B cell (primary cell): Measurements from ENCODE around the gene PTAR1. TPM values are rescaled to one million over a fixed set of nuclear protein-coding genes. Genes with fewer than 3 reads are reported as not detected.

Experiments
- ATAC-seq: fragments of 200-7000 bp; cut with Tn5 transposase; one replicate; pipeline ENCODE4 v1.10.0; 2021; ENCODE audit warnings: low read depth, mild to moderate bottlenecking, moderate number of reproducible peaks, moderate library complexity
- CTCF ChIA-PET: fragments of 350-600 bp; sonication (Branson Sonifier 250); formaldehyde crosslinking; loops from one replicate; lab custom pipeline; 2021; ENCODE audit warnings: antibody characterized with exemption, inconsistent platforms; lab: Charles Lee
- POLR2A ChIA-PET: fragments of 350-600 bp; sonication (Branson Sonifier 250); formaldehyde crosslinking; loops from one replicate; lab custom pipeline; 2021; ENCODE audit warnings: antibody characterized with exemption; lab: Charles Lee
- DNase-seq: peaks from one replicate; pipeline ENCODE4 v3.0.0; 2013
- H2AFZ ChIP-seq: 2 replicates; pipeline ENCODE4 v1.6.1; 2012; ENCODE audit warnings: mild to moderate bottlenecking, low read depth, low read length; ENCODE audit not compliant: insufficient read depth, poor library complexity, severe bottlenecking
- H3K27ac ChIP-seq, 2 donors: 1 replicate in 1 of 2; 2 replicates in 1 of 2; pipeline ENCODE4 v1.5.1; 2012 to 2013; ENCODE audit warnings: low read length in 2 of 2, mild to moderate bottlenecking in 2 of 2, moderate library complexity in 1 of 2
- H3K27me3 ChIP-seq, 4 experiments: fragments of 200-600 bp in 1 of 4; sonication (generic) in 1 of 4; replicated peaks in 1 of 4; 1 replicate in 2 of 4; 2 replicates in 2 of 4; pipeline versions ENCODE4 v1.6.1 to v1.7.0; 2013 to 2016; ENCODE audit warnings: low read length in 3 of 4, mild to moderate bottlenecking in 2 of 4, mixed read lengths in 1 of 4, moderate library complexity in 1 of 4; ENCODE audit not compliant: insufficient read depth in 4 of 4, control insufficient read depth in 3 of 4; ENCODE audit errors: control extremely low read depth in 1 of 4
- H3K36me3 ChIP-seq, 2 experiments: replicated peaks in 1 of 2; 1 replicate in 1 of 2; 2 replicates in 1 of 2; pipeline versions ENCODE4 v1.6.1 to v1.7.1; 2013; ENCODE audit warnings: low read length in 1 of 2; ENCODE audit not compliant: insufficient read depth in 2 of 2, control insufficient read depth in 1 of 2; ENCODE audit errors: control extremely low read depth in 1 of 2, extremely low read depth in 1 of 2
- H3K4me1 ChIP-seq, 2 donors: fragments of 200-600 bp in 1 of 2; sonication (generic) in 1 of 2; 1 replicate in 1 of 2; 2 replicates in 1 of 2; pipeline versions ENCODE4 v1.5.1 to v1.6.1; 2013 to 2017; ENCODE audit warnings: low read length in 2 of 2; ENCODE audit not compliant: control insufficient read depth in 2 of 2, insufficient read depth in 2 of 2
- H3K4me2 ChIP-seq: replicated peaks from 2 replicates; pipeline ENCODE3; 2012; ENCODE audit warnings: mild to moderate bottlenecking, low read depth, low read length; ENCODE audit not compliant: poor library complexity, severe bottlenecking
- H3K4me3 ChIP-seq, 5 experiments: fragments of 200-600 bp in 1 of 5; sonication (generic) in 1 of 5; 1 replicate in 3 of 5; 2 replicates in 2 of 5; pipeline versions ENCODE4 v1.5.1 to v1.7.0; 2011 to 2016; ENCODE audit warnings: low read length in 4 of 5, mild to moderate bottlenecking in 4 of 5, low read depth in 2 of 5, control low read depth in 1 of 5, moderate library complexity in 1 of 5; ENCODE audit not compliant: insufficient read depth in 1 of 5; ENCODE audit errors: control extremely low read depth in 1 of 5, extremely low read depth in 1 of 5
- H3K79me2 ChIP-seq: fragments of 200-600 bp; sonication (generic); one replicate; pipeline ENCODE4 v1.6.0; 2016; ENCODE audit warnings: low read length; ENCODE audit not compliant: control insufficient read depth, insufficient read depth
- H3K9ac ChIP-seq: fragments of 200-600 bp; sonication (generic); 2 replicates; pipeline ENCODE4 v1.6.1; 2017; ENCODE audit warnings: mild to moderate bottlenecking, low read length, moderate library complexity
- H3K9me3 ChIP-seq, 3 donors: one replicate each; pipeline versions ENCODE4 v1.6.1 to v1.7.1; 2013; ENCODE audit warnings: low read length in 2 of 3; ENCODE audit not compliant: control insufficient read depth in 2 of 3, insufficient read depth in 1 of 3; ENCODE audit errors: control extremely low read depth in 1 of 3
- H4K20me1 ChIP-seq: 2 replicates; pipeline ENCODE4 v1.6.0; 2012; ENCODE audit warnings: mild to moderate bottlenecking, low read length; ENCODE audit not compliant: insufficient read depth, control insufficient read depth, poor library complexity, severe bottlenecking
- H3K27ac Mint-ChIP-seq: one replicate; pipeline ENCODE4 v1.8.0; 2021; ENCODE audit warnings: mixed read lengths
- H3K27me3 Mint-ChIP-seq: one replicate; pipeline ENCODE4 v1.8.0; 2021; ENCODE audit warnings: mixed read lengths
- H3K4me1 Mint-ChIP-seq: one replicate; pipeline ENCODE4 v1.8.0; 2021; ENCODE audit warnings: mixed read lengths
- H3K4me3 Mint-ChIP-seq: one replicate; pipeline ENCODE4 v1.8.0; 2021; ENCODE audit warnings: mixed read lengths
- H3K9me3 Mint-ChIP-seq: one replicate; pipeline ENCODE4 v1.8.0; 2022; ENCODE audit warnings: mixed read lengths; ENCODE audit not compliant: insufficient read depth
- EZH2 ChIP-seq: IDR thresholded peaks from 2 replicates; pipeline ENCODE4 v1.6.1; 2012; ENCODE audit warnings: borderline replicate concordance, low read depth, mild to moderate bottlenecking, moderate library complexity, low read length; ENCODE audit not compliant: insufficient read depth, poor library complexity, severe bottlenecking
- WGBS: methylation state at CpG from one replicate; pipeline ENCODE4 v1.1.5; 2013; ENCODE audit warnings: missing lambda C conversion rate; ENCODE audit not compliant: insufficient coverage; 5-methylcytosine and 5-hydroxymethylcytosine counted together
- intact Hi-C: fragments of 100-400 bp; cut with micrococcal nuclease; formaldehyde crosslinking; loops from one replicate; pipeline ENCODE4 v1.10.0; 2022
- polyA plus RNA-seq: library from polyadenylated mRNA; depleted of rRNA; stranded (reverse); fragments of >200 nt; gene quantifications from 2 replicates; pipeline ENCODE4 v1.2.3, GENCODE V29; 2012
- total RNA-seq, 2 donors: library from RNA; stranded (reverse); fragments of 120-200 nt in 1 of 2; gene quantifications; 1 replicate in 1 of 2; 2 replicates in 1 of 2; pipeline versions ENCODE4 v1.2.3 to v1.2.4, GENCODE V29; 2013 to 2022
- TF ChIP-seq, protein P1 (sequence below): fragments of 200-600 bp; IDR thresholded peaks from one replicate; pipeline ENCODE4 v1.8.0; 2022; ENCODE audit warnings: antibody characterized with exemption, mild to moderate bottlenecking

The PTAR1 gene
- total and polyA plus RNA-seq, 2 donors (not counting 1 experiment from before 2014, with no cell fraction given): 20.5 to 72.1 TPM

- H3K27ac Mint-ChIP-seq: no peak overlapping the region
- ATAC-seq (no peak), DNase-seq (no peak)
- Histone ChIP-seq H3K36me3 (no peaks in the 10 kb centered on the region), H3K4me1 (peaks cover 4% of the 10 kb centered on the region in 2 donors), H3K27ac (no peak overlapping the region), H3K4me3 (no peak overlapping the region), H4K20me1 (no peaks in the 10 kb centered on the region), H2AFZ (no peak overlapping the region), H3K9me3 (no peaks in the 10 kb centered on the region), H3K79me2 (no peaks in the 10 kb centered on the region), H3K4me2 (no peak overlapping the region), H3K9ac (no peak overlapping the region), H3K27me3 (peaks cover 0 to 13% (median 10%) of the 10 kb centered on the region in 4 experiments)
- H3K27me3 Mint-ChIP-seq: peaks cover 32% of the 10 kb centered on the region
- TF ChIP-seq, protein P1, sequence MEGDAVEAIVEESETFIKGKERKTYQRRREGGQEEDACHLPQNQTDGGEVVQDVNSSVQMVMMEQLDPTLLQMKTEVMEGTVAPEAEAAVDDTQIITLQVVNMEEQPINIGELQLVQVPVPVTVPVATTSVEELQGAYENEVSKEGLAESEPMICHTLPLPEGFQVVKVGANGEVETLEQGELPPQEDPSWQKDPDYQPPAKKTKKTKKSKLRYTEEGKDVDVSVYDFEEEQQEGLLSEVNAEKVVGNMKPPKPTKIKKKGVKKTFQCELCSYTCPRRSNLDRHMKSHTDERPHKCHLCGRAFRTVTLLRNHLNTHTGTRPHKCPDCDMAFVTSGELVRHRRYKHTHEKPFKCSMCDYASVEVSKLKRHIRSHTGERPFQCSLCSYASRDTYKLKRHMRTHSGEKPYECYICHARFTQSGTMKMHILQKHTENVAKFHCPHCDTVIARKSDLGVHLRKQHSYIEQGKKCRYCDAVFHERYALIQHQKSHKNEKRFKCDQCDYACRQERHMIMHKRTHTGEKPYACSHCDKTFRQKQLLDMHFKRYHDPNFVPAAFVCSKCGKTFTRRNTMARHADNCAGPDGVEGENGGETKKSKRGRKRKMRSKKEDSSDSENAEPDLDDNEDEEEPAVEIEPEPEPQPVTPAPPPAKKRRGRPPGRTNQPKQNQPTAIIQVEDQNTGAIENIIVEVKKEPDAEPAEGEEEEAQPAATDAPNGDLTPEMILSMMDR: no peak
- TF ChIP-seq EZH2: no peak
- CTCF ChIA-PET: no interaction called here
- H3K4me1 Mint-ChIP-seq: peaks cover 7% of the 10 kb centered on the region
- intact Hi-C loops: no loop called here
- 100% methylated on average over 1 of the region's 1 CpG for WGBS
- POLR2A ChIA-PET: no interaction called here
- no peak overlapping the region for H3K4me3 Mint-ChIP-seq
- no peaks in the 10 kb centered on the region for H3K9me3 Mint-ChIP-seq
These were observed 92.5 kb downstream of the PTAR1 start for GRCh38 chr9:69667306-69667705.

DNA sequence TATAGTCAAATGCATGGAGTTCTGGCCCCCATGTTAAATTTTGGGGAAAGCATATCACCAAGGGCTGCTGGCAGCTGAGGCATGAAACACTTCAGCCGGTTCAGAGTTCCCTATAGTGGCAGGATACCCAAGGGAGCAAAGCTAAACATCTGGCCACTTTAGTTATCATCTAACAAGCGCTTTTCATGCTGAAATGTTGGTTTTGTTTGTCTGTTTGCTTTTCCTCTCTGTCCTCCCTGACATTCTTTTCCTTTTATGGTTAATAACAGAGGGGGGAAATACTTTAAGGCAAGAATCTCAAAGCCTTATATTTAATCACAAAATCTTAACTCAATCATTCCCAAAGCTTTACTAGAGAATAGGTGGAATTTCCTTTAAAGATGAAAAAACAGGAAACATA, 99.5 kb downstream of the PTAR1 start:
- Mint-ChIP-seq H3K4me1 (no peaks in the 10 kb centered on the region), H3K9me3 (no peaks in the 10 kb centered on the region), H3K27me3 (peaks cover 21% of the 10 kb centered on the region), H3K4me3 (no peak overlapping the region), H3K27ac (no peak overlapping the region)
- Histone ChIP-seq H4K20me1 (no peaks in the 10 kb centered on the region), H2AFZ (no peak overlapping the region), H3K4me3 (no peak overlapping the region), H3K4me2 (no peak overlapping the region), H3K4me1 (no peaks in the 10 kb centered on the region), H3K27me3 (peaks cover 0 to 5% (median 4%) of the 10 kb centered on the region in 4 experiments), H3K9ac (no peak overlapping the region), H3K79me2 (no peaks in the 10 kb centered on the region), H3K9me3 (no peaks in the 10 kb centered on the region), H3K36me3 (no peaks in the 10 kb centered on the region), H3K27ac (no peak overlapping the region)
- DNase-seq (no peak), ATAC-seq (no peak)
- CTCF ChIA-PET: interaction anchor here (0.8 kb wide), 1 partner anchor 12 kb away, joined by 4 read pairs; the partner anchor contains the start of gene APBA1
- intact Hi-C loops: no loop called here
- WGBS: no CpG with 5 or more reads among the region's 2 CpGs
- POLR2A ChIA-PET: no interaction called here
- no peak for TF ChIP-seq EZH2
- TF ChIP-seq, protein P1: no peak

Other genes starting within 250 kb of the PTAR1 start
- 0.05 and 0.34 TPM in 2 replicates for gene APBA1, start 87.6 kb downstream of the PTAR1 start, total RNA-seq
- gene APBA1, start 87.6 kb downstream of the PTAR1 start, polyA plus RNA-seq: 0.01 and 0.03 TPM in 2 replicates
- not detected in 2 replicates for gene CFAP95, start 60.8 kb upstream of the PTAR1 start, total RNA-seq
- gene CFAP95, start 60.8 kb upstream of the PTAR1 start, polyA plus RNA-seq: not detected in 2 replicates